ENCODE data around the gene POLD2. TPM values are rescaled to one million over a fixed set of nuclear protein-coding genes. Genes with fewer than 3 reads are reported as not detected.

POLD2 gene
- total RNA-seq, 1 donor from 2014 or later: 215 TPM

- no peak for DNase-seq (ENCODE audit: low spot score)
- H3K4me1 Mint-ChIP-seq (ENCODE audit: low read depth): peaks cover 30% of the 10 kb centered on the region
- H3K9me3 Mint-ChIP-seq: no peaks in the 10 kb centered on the region
- intact Hi-C loops (cut with micrococcal nuclease): no loop called here
- H3K4me3 Mint-ChIP-seq (ENCODE audit: low read depth): no peak overlapping the region
- no peak overlapping the region for H3K27ac Mint-ChIP-seq
- H3K27me3 Mint-ChIP-seq (ENCODE audit: low read depth): no peaks in the 10 kb centered on the region
- H3K36me3 Mint-ChIP-seq (ENCODE audit: low read depth): no peaks in the 10 kb centered on the region
Measured at GRCh38 chr7:44095781-44096180, 27.6 kb downstream of the POLD2 start.

DNA sequence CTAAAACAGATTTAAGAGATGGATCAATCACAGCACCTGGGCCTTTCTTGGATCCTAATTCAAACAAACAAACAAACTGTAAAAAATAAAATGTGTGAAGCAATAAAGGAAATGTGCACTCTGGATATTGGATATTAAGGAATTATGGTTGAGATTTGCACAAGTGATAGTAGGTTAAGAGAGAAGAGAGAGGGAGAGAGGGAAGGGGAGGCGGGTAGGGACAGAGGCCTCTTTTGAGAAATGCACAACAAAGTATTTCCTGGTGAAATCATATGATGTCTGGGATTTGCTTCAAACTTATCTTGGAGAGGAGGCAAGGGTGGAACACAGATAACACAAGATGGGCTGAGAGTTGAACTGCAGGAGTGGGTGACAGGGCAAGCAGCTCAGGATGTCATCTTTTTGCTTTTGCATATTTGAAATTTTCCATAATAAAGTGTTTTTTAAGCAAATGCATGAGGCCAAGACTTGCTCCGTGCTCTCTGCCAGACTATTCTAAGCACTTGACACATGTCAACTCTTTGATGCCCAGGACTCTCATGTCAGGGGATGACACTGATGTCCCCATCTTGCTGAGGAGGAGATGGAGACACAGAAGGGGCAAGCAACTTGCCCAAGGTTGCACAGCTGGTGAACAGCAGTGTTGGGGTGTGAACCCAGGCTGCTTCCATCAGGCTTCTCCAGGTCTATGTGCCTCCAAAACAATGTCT, 28.3 kb downstream of the POLD2 start:
- no peaks in the 10 kb centered on the region for H3K36me3 Mint-ChIP-seq (ENCODE audit: low read depth)
- no peak overlapping the region for H3K4me3 Mint-ChIP-seq (ENCODE audit: low read depth)
- intact Hi-C loops (cut with micrococcal nuclease): no loop called here
- H3K27me3 Mint-ChIP-seq (ENCODE audit: low read depth): no peaks in the 10 kb centered on the region
- H3K27ac Mint-ChIP-seq: no peak overlapping the region
- no peak for DNase-seq (ENCODE audit: low spot score)
- no peaks in the 10 kb centered on the region for H3K9me3 Mint-ChIP-seq
- H3K4me1 Mint-ChIP-seq (ENCODE audit: low read depth): peaks cover 30% of the 10 kb centered on the region

DNA sequence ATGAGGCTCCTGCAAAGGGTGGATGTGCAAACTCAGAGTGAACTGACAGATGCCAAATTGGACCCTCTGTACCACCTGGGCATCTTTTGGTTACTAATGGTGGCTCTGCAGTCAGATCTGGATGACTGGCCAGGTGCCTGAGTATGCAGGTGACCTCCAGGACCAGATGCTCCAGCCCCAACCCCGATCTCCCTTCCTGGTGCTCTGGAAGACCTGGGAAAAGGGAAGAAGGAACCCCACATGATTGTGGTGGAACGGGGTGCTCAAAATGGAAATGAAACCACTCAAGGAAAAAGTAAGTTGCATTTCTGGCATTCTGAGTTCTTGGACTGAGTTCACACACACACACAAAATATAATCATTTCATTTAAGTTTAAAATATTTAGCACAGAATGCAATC, 29.0 kb downstream of the POLD2 start:
- H3K4me1 Mint-ChIP-seq (ENCODE audit: low read depth): peaks cover 28% of the 10 kb centered on the region
- no peak for DNase-seq (ENCODE audit: low spot score)
- intact Hi-C loops (cut with micrococcal nuclease): no loop called here
- no peaks in the 10 kb centered on the region for H3K27me3 Mint-ChIP-seq (ENCODE audit: low read depth)
- H3K9me3 Mint-ChIP-seq: no peaks in the 10 kb centered on the region
- no peak overlapping the region for H3K27ac Mint-ChIP-seq
- H3K36me3 Mint-ChIP-seq (ENCODE audit: low read depth): no peaks in the 10 kb centered on the region
- no peak overlapping the region for H3K4me3 Mint-ChIP-seq (ENCODE audit: low read depth)

- H3K4me1 Mint-ChIP-seq (ENCODE audit: low read depth): peaks cover 26% of the 10 kb centered on the region
- no peaks in the 10 kb centered on the region for H3K27me3 Mint-ChIP-seq (ENCODE audit: low read depth)
- no peak overlapping the region for H3K4me3 Mint-ChIP-seq (ENCODE audit: low read depth)
- no peaks in the 10 kb centered on the region for H3K9me3 Mint-ChIP-seq
- no peak for DNase-seq (ENCODE audit: low spot score)
- intact Hi-C loops (cut with micrococcal nuclease): no loop called here
- no peak overlapping the region for H3K27ac Mint-ChIP-seq
- H3K36me3 Mint-ChIP-seq (ENCODE audit: low read depth): no peaks in the 10 kb centered on the region
Measured at GRCh38 chr7:44093102-44093641, 30.2 kb downstream of the POLD2 start.

- Mint-ChIP-seq H3K27me3 (ENCODE audit: low read depth) (no peaks in the 10 kb centered on the region), H3K9me3 (no peaks in the 10 kb centered on the region), H3K4me3 (ENCODE audit: low read depth) (no peak overlapping the region), H3K4me1 (ENCODE audit: low read depth) (peaks cover 8% of the 10 kb centered on the region), H3K27ac (no peak overlapping the region), H3K36me3 (ENCODE audit: low read depth) (no peaks in the 10 kb centered on the region)
- intact Hi-C loops (cut with micrococcal nuclease): no loop called here
- DNase-seq (ENCODE audit: low spot score): no peak
Measured at GRCh38 chr7:44087911-44088838, 35.2 kb downstream of the POLD2 start.

- H3K4me3 Mint-ChIP-seq (ENCODE audit: low read depth): no peak overlapping the region
- H3K9me3 Mint-ChIP-seq: no peaks in the 10 kb centered on the region
- H3K36me3 Mint-ChIP-seq (ENCODE audit: low read depth): no peaks in the 10 kb centered on the region
- intact Hi-C loops (cut with micrococcal nuclease): no loop called here
- no peaks in the 10 kb centered on the region for H3K27me3 Mint-ChIP-seq (ENCODE audit: low read depth)
- DNase-seq (ENCODE audit: low spot score): no peak
- H3K4me1 Mint-ChIP-seq (ENCODE audit: low read depth): peaks cover 7% of the 10 kb centered on the region
- H3K27ac Mint-ChIP-seq: no peak overlapping the region
Measured at GRCh38 chr7:44086627-44087026, 36.7 kb downstream of the POLD2 start.

- Mint-ChIP-seq H3K4me1 (ENCODE audit: low read depth) (peaks cover 17% of the 10 kb centered on the region), H3K4me3 (ENCODE audit: low read depth) (no peak overlapping the region), H3K36me3 (ENCODE audit: low read depth) (peaks cover 10% of the 10 kb centered on the region), H3K27me3 (ENCODE audit: low read depth) (no peaks in the 10 kb centered on the region), H3K9me3 (no peaks in the 10 kb centered on the region), H3K27ac (no peak overlapping the region)
- intact Hi-C loops (cut with micrococcal nuclease): no loop called here
- no peak for DNase-seq (ENCODE audit: low spot score)
Measured at GRCh38 chr7:44085546-44085945, 37.8 kb downstream of the POLD2 start.

GRCh38 chr7:44084701-44085100, 38.6 kb downstream of the POLD2 start:
- Mint-ChIP-seq H3K27ac (no peak overlapping the region), H3K4me3 (ENCODE audit: low read depth) (no peak overlapping the region), H3K36me3 (ENCODE audit: low read depth) (peaks cover 17% of the 10 kb centered on the region), H3K27me3 (ENCODE audit: low read depth) (no peaks in the 10 kb centered on the region), H3K9me3 (no peaks in the 10 kb centered on the region), H3K4me1 (ENCODE audit: low read depth) (peaks cover 20% of the 10 kb centered on the region)
- intact Hi-C loops (cut with micrococcal nuclease): no loop called here
- no peak for DNase-seq (ENCODE audit: low spot score)

DNA sequence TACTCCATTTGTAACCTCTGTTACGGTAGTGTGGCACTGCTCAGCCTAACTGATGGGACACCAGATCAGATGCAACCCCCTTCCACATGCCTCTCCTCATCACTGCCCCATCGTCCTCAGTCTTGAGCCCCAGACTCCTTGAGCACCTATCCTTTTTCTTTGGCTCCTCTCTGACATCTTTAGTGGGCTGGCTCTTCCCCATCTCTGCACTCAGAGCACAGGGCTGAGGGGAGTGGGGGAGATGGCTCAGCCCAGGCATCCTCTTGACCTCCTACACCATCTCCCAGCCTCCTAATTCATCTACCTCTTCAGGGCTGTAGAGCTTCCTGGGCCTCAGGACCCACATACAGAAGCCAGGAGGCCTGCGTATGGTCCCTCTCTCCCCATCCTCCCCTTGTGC, 39.6 kb downstream of the POLD2 start:
- Mint-ChIP-seq H3K4me3 (ENCODE audit: low read depth) (peak overlapping the region; percentile 66), H3K4me1 (ENCODE audit: low read depth) (peaks cover 22% of the 10 kb centered on the region), H3K27me3 (ENCODE audit: low read depth) (no peaks in the 10 kb centered on the region), H3K9me3 (no peaks in the 10 kb centered on the region), H3K27ac (peak overlapping the region; percentile 26), H3K36me3 (ENCODE audit: low read depth) (peaks cover 21% of the 10 kb centered on the region)
- DNase-seq (ENCODE audit: low spot score): no peak
- intact Hi-C loops (cut with micrococcal nuclease): loop anchor here (2.0 kb wide), 2 partner anchors 65 to 117 kb away; partner anchors contain the start of gene YKT6

GRCh38 chr7:44082541-44083207, 40.7 kb downstream of the POLD2 start:
- intact Hi-C loops (cut with micrococcal nuclease): loop anchor here (1.0 to 2.0 kb wide), 5 partner anchors 38 to 176 kb away; partner anchors contain the start of genes DBNL, POLD2 and YKT6
- Mint-ChIP-seq H3K4me3 (ENCODE audit: low read depth) (peak overlapping the region; percentile 80), H3K36me3 (ENCODE audit: low read depth) (peaks cover 32% of the 10 kb centered on the region), H3K4me1 (ENCODE audit: low read depth) (peaks cover 29% of the 10 kb centered on the region), H3K9me3 (no peaks in the 10 kb centered on the region), H3K27ac (peak overlapping the region; percentile 67), H3K27me3 (ENCODE audit: low read depth) (no peaks in the 10 kb centered on the region)
- peak; percentile 98 for DNase-seq (ENCODE audit: low spot score)

DNA sequence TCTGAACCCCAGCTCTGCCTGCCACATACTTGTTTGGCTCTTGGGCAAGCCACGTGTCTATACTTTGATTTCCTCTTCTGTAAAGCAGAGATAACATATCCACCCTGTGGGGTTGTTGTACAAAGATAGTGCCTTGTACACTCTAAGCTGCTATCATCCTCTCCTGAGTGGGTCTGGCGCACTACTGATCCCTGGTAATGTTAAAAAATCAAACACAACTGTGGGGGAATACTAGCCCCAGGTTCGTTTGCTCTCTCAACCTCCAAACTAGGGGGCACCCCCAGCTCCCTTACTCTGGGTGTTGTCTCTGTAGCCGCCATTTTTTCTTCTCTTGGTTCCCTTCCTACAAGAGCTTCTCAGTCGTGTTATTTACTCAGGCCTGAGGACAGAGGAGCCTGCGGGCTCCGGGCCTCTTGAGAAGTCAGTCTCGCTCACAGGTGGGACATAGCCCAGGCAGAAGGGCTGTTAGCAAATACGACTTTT, 42.0 kb downstream of the POLD2 start:
- intact Hi-C loops (cut with micrococcal nuclease): no loop called here
- peaks cover 31% of the 10 kb centered on the region for H3K4me1 Mint-ChIP-seq (ENCODE audit: low read depth)
- no peaks in the 10 kb centered on the region for H3K9me3 Mint-ChIP-seq
- peak overlapping the region; percentile 87 for H3K4me3 Mint-ChIP-seq (ENCODE audit: low read depth)
- no peaks in the 10 kb centered on the region for H3K27me3 Mint-ChIP-seq (ENCODE audit: low read depth)
- peak overlapping the region; percentile 94 for H3K27ac Mint-ChIP-seq
- H3K36me3 Mint-ChIP-seq (ENCODE audit: low read depth): peaks cover 42% of the 10 kb centered on the region
- DNase-seq (ENCODE audit: low spot score): no peak

DNA sequence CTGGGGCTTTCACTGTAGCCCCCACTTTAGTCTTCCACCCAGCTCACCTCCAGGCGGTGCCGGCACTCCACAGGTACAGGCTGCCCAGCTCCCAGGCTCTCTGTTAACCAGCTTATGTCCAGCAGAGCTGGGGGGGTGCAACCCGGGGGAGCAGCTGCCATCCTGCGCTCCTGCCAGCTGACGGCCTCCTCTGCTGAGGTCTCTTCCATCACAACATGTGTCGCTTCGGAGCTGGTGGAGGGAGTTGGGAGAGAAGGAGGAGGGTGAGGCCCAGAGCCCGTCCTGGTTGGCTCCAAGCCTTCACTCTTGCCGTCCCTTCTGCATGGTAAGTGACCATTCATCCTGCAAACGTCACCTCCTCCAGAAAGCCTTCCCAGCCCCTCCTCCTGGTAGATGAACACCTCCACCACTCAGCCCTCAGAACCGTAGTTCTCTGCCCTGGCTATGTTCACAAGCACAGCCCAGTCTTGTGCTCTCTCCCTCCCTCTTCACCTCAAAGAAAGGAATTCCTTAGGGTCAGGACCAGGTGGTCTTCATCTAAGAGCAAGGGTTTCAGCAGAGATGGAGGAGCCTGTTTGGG, 42.6 kb downstream of the POLD2 start:
- H3K36me3 Mint-ChIP-seq (ENCODE audit: low read depth): peaks cover 45% of the 10 kb centered on the region
- no peaks in the 10 kb centered on the region for H3K9me3 Mint-ChIP-seq
- peak overlapping the region; percentile 94 for H3K27ac Mint-ChIP-seq
- H3K4me3 Mint-ChIP-seq (ENCODE audit: low read depth): peak overlapping the region; percentile 87
- peaks cover 31% of the 10 kb centered on the region for H3K4me1 Mint-ChIP-seq (ENCODE audit: low read depth)
- no peaks in the 10 kb centered on the region for H3K27me3 Mint-ChIP-seq (ENCODE audit: low read depth)
- intact Hi-C loops (cut with micrococcal nuclease): no loop called here
- DNase-seq (ENCODE audit: low spot score): no peak
